K562 (cell line): ENCODE results near the gene TTC23L. TPM values are rescaled to one million over a fixed set of nuclear protein-coding genes. Genes with fewer than 3 reads are reported as not detected.

Source experiments
- ATF2 ChIP-seq: sonication (generic); formaldehyde crosslinking; IDR thresholded peaks from 2 replicates; pipeline ENCODE4 v1.8.1; 2022; ENCODE audit warnings: missing genetic modification reagents
- BMI1 ChIP-seq: fragments of 150-350 bp; IDR thresholded peaks from 2 replicates; pipeline ENCODE4 v1.6.1; 2014; ENCODE audit warnings: low read length
- CEBPG ChIP-seq, 3 experiments: fragments of 200-800 bp in 1 of 3; sonication (Bioruptor generic) in 1 of 3; sonication (generic) in 1 of 3; formaldehyde crosslinking in 1 of 3; IDR thresholded peaks in 2 of 3; conservative IDR thresholded peaks in 1 of 3; 2 replicates each; pipeline versions ENCODE4 v1.6.1 to v1.8.0; 2016 to 2022; ENCODE audit warnings: missing compliant biosample characterization in 2 of 3, missing genetic modification characterization in 2 of 3, mild to moderate bottlenecking in 1 of 3, missing genetic modification reagents in 1 of 3
- COPS2 ChIP-seq: fragments of 450-650 bp; conservative IDR thresholded peaks from 2 replicates; pipeline ENCODE4 v1.6.1; 2016; ENCODE audit warnings: mild to moderate bottlenecking, moderate library complexity
- CREB3L1 ChIP-seq: fragments of 450-650 bp; IDR thresholded peaks from 2 replicates; pipeline ENCODE4 v1.6.1; 2014; ENCODE audit warnings: low read depth, mild to moderate bottlenecking, moderate library complexity, borderline replicate concordance
- DMBX1 ChIP-seq: fragments of 250-450 bp; sonication (Bioruptor Pico); IDR thresholded peaks from 2 replicates; pipeline ENCODE4 v1.8.0; 2022; ENCODE audit warnings: inconsistent platforms, mild to moderate bottlenecking, moderate library complexity, borderline replicate concordance
- ELF1 ChIP-seq: fragments of 200-800 bp; sonication (Bioruptor generic); IDR thresholded peaks from 2 replicates; pipeline ENCODE4 v1.6.1; 2016; ENCODE audit warnings: missing genetic modification characterization, missing compliant biosample characterization
- HDAC2 ChIP-seq: fragments of 450-650 bp; IDR thresholded peaks from 2 replicates; pipeline ENCODE4 v1.6.1; 2016; ENCODE audit warnings: mild to moderate bottlenecking
- MCM7 ChIP-seq, 2 experiments: fragments of 450-650 bp; IDR thresholded peaks; 2 replicates each; pipeline ENCODE4 v1.6.1; 2016 to 2018
- NBN ChIP-seq: fragments of 450-650 bp; IDR thresholded peaks from 2 replicates; pipeline ENCODE4 v1.6.1; 2016; ENCODE audit warnings: low read depth, mild to moderate bottlenecking
- NCOA6 ChIP-seq: fragments of 450-650 bp; IDR thresholded peaks from 2 replicates; pipeline ENCODE4 v1.6.1; 2017; ENCODE audit warnings: mild to moderate bottlenecking
- NFATC3 ChIP-seq: fragments of 450-650 bp; IDR thresholded peaks from 2 replicates; pipeline ENCODE4 v1.6.1; 2017; ENCODE audit warnings: mild to moderate bottlenecking
- NONO ChIP-seq, 2 experiments: fragments of 200-400 bp in 1 of 2; fragments of 450-650 bp in 1 of 2; formaldehyde crosslinking in 1 of 2; IDR thresholded peaks; 2 replicates each; pipeline ENCODE4 v1.6.1; 2017; ENCODE audit warnings: low read depth in 2 of 2, mild to moderate bottlenecking in 2 of 2, moderate library complexity in 2 of 2, low read length in 1 of 2
- PTRF ChIP-seq: fragments of 450-650 bp; IDR thresholded peaks from 2 replicates; pipeline ENCODE4 v1.6.1; 2016; ENCODE audit warnings: mild to moderate bottlenecking, missing genetic modification characterization, missing compliant biosample characterization
- RBM14 ChIP-seq: fragments of 200-400 bp; formaldehyde crosslinking; IDR thresholded peaks from 2 replicates; pipeline ENCODE4 v1.6.1; 2018; ENCODE audit warnings: low read depth, mild to moderate bottlenecking, low read length, moderate library complexity, borderline replicate concordance; ENCODE audit not compliant: insufficient read depth
- U2AF2 ChIP-seq: fragments of 200-400 bp; formaldehyde crosslinking; optimal IDR thresholded peaks from 2 replicates; pipeline ENCODE3; 2017; ENCODE audit warnings: low read depth, mild to moderate bottlenecking, low read length
- ZBTB5 ChIP-seq: fragments of 450-650 bp; IDR thresholded peaks from 2 replicates; pipeline ENCODE4 v1.6.1; 2017; ENCODE audit warnings: antibody characterized with exemption
- ZC3H8 ChIP-seq: fragments of 450-650 bp; IDR thresholded peaks from 2 replicates; pipeline ENCODE4 v1.6.1; 2017
- ZKSCAN3 ChIP-seq: fragments of 250-450 bp; sonication (Bioruptor Pico); IDR thresholded peaks from 2 replicates; pipeline ENCODE4 v1.4.0; 2020
- ZNF280A ChIP-seq: fragments of 450-650 bp; IDR thresholded peaks from 2 replicates; pipeline ENCODE4 v1.6.1; 2018; ENCODE audit warnings: mild to moderate bottlenecking, low read depth; ENCODE audit not compliant: partially characterized antibody
- ZNF311 ChIP-seq: fragments of 250-450 bp; sonication (Bioruptor Pico); IDR thresholded peaks from 2 replicates; pipeline ENCODE4 v1.4.0; 2020; ENCODE audit warnings: mild to moderate bottlenecking, moderate library complexity
- ZNF347 ChIP-seq: fragments of 450-650 bp; formaldehyde crosslinking; IDR thresholded peaks from 2 replicates; pipeline ENCODE4 v1.4.0; 2020; ENCODE audit warnings: low read depth, mild to moderate bottlenecking, moderate library complexity
- ZNF699 ChIP-seq: fragments of 250-450 bp; sonication (Bioruptor Pico); IDR thresholded peaks from 2 replicates; pipeline ENCODE4 v1.8.0; 2021; ENCODE audit warnings: mild to moderate bottlenecking, moderate library complexity; ENCODE audit not compliant: insufficient replicate concordance
- ZNF830 ChIP-seq: fragments of 250-450 bp; sonication (Bioruptor Pico); IDR thresholded peaks from 2 replicates; pipeline ENCODE4 v1.5.0; 2021; ENCODE audit warnings: mild to moderate bottlenecking
- polyA plus RNA-seq, 8 experiments: library from polyadenylated mRNA; depleted of rRNA in 4 of 8; stranded (reverse) in 5 of 8; unstranded in 3 of 8; fragments of >200 nt; fragmentation: Nextera tagmentation in 2 of 8; fragmentation: Illumina TruSeq in 1 of 8; extraction: Ambion mirVana in 2 of 8; extraction: Trizol in 1 of 8; gene quantifications; 2 replicates each; pipeline versions ENCODE4 v1.2.1 to v1.2.3, GENCODE V29; 2011 to 2014; ENCODE audit warnings: inconsistent platforms in 1 of 8, missing spikeins in 1 of 8
- total RNA-seq, 7 experiments: library from RNA; depleted of rRNA in 6 of 7; stranded (reverse); fragments of >200 nt in 6 of 7; fragmentation: Illumina TruSeq in 2 of 7; extraction: Trizol in 2 of 7; gene quantifications; 2 replicates each; pipeline versions ENCODE4 v1.2.1 to v1.2.3, GENCODE V29; 2011 to 2021; ENCODE audit warnings: low replicate concordance in 1 of 7

TTC23L gene
- total and polyA plus RNA-seq, 9 of the 15 experiments (the other 6 are each of a cell fraction or from before 2014, with no cell fraction given), result 0.03 to 0.32 (median 0.14) TPM; not detected in 2

GRCh38 chr5:34929134-34929719 is 90.3 kb downstream of the TTC23L start, which contains the start of gene DNAJC21 (continued):
- no peak for TF ChIP-seq ATF2
- no peak for TF ChIP-seq NBN
- no peak for TF ChIP-seq PTRF (tag)
- no peak for TF ChIP-seq NCOA6
- no peak for TF ChIP-seq ZNF280A
- no peak for TF ChIP-seq ZNF699
- no peak for TF ChIP-seq ZNF347 (CRISPR knock-in tag)
- TF ChIP-seq BMI1, result no peak
- TF ChIP-seq ZKSCAN3 (CRISPR knock-in tag), result no peak
- no peak for TF ChIP-seq RBM14
- no peak for TF ChIP-seq NFATC3
- TF ChIP-seq CREB3L1, result no peak
- TF ChIP-seq ZNF311 (CRISPR knock-in tag), result no peak
- TF ChIP-seq CEBPG (CRISPR knock-in tag; IDR thresholded peaks at IDR 0.05), result no peak
- TF ChIP-seq CEBPG (tag; conservative IDR thresholded peaks at IDR 0.05 in 1 of 2, IDR thresholded peaks at IDR 0.05 in 1 of 2), result no peak
- TF ChIP-seq U2AF2, result no peak
- TF ChIP-seq ZBTB5, result no peak
- 0 out of 2 replicates have a peak, but pooled peaks have one; percentile 28 for TF ChIP-seq ELF1
- no peak for TF ChIP-seq DMBX1 (CRISPR knock-in tag)
- TF ChIP-seq ZC3H8, result no peak
- no peak for TF ChIP-seq COPS2
- no peak for TF ChIP-seq MCM7 (IDR thresholded peaks at IDR 0.05)
- TF ChIP-seq HDAC2, result no peak
- no peak for TF ChIP-seq ZNF830
- TF ChIP-seq NONO (IDR thresholded peaks at IDR 0.05; ENCODE audit: low read depth in 2 of 2, low read length in 1 of 2), result 0 out of 4 replicates have a peak, but pooled peaks of 1 of the 2 experiments have one; percentile 56
